GM18508 (cell line): ENCODE measurements around the gene CPNE6.

Experiments used
- ATAC-seq: cut with Tn5 transposase; IDR thresholded peaks from one replicate; pipeline ENCODE4 v1.9.1; 2021; ENCODE audit warnings: moderate number of reproducible peaks; ENCODE audit not compliant: insufficient read depth, unreplicated experiment

The CPNE6 gene

DNA sequence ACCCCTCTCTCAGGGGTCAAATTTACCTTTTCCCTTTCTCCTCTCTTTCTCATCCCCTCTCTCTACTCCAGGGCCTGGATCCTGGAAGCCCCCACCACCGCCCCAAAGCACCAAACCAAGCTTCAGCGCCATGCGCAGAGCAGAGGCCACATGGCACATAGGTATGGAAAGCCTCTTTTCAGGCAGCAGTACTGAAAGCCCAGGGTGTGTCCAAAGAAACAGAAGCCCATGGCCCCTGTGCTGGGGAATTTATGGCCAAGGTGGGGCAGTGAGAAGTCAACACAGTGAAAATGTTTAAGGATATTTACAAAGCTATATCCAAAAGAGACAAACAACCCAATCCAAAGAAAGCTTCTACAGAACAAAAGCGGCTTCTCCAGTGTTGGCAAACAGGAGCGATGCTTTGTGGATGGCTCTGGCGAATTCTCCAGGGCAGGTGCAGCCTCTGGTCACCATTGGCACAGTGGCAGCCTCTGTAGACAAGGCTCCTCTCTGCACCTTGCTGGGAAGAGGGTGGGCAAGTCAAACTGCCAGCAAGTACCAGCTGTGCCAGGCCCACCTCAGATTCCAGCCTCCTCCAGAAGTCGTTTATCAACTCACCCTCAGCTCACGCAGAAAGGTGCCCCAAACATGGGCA is 4.7 kb upstream of the CPNE6 start:
- no peak for ATAC-seq

GRCh38 chr14:24067133-24068082 is 4.0 kb upstream of the CPNE6 start:
- no peak for ATAC-seq

DNA sequence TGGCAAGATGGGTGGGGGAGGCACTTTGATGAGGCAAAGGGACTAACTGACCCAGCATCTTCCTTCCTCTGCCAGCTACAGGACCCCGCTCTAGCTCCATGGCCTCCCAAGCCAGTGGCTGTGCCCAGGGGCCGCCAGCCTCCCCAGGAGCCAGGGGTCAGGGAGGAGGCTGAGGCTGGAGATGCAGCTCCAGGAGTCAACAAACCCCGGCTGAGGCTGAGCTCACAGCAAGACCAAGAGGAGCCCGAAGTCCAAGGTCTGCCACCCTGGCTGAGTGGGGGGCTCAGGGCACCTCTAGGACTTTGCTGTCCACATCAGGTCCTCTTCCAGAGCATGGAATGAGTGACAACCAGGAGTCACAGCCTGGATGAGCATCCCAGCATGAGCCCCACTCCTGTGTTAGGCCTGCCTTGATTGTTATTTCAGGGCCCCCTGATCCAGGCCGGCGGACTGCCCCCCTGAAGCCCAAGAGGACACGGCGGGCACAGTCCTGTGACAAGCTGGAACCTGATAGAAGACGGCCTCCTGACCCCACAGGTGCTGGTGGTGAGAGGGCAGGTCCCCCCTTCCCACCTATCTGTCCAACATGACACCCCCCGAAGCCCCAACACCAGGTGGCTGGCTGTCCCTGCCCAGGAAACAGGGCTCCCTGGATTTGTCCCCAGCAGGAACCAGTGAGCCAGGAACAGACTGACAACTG is 2.5 kb upstream of the CPNE6 start:
- ATAC-seq: no peak

DNA sequence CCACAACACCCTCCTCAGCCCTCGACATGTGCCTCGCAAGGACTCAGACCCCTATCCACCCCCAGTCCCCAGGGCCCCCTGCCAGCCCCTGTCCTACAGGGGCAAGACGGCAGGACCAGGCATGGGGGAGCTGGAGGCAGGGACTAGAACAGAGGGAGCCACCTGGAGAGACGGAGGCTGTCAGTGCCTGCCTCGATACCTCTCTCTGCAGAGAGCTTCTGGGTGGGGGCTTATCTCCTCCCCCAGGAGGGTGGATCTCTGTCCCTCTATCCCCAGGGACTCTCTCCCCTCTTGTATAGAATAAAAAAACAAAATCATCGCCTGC is 2.0 kb upstream of the CPNE6 start:
- ATAC-seq: no peak

GRCh38 chr14:24070285-24071143 is 848 bp upstream of the CPNE6 start:
- ATAC-seq: no peak

DNA sequence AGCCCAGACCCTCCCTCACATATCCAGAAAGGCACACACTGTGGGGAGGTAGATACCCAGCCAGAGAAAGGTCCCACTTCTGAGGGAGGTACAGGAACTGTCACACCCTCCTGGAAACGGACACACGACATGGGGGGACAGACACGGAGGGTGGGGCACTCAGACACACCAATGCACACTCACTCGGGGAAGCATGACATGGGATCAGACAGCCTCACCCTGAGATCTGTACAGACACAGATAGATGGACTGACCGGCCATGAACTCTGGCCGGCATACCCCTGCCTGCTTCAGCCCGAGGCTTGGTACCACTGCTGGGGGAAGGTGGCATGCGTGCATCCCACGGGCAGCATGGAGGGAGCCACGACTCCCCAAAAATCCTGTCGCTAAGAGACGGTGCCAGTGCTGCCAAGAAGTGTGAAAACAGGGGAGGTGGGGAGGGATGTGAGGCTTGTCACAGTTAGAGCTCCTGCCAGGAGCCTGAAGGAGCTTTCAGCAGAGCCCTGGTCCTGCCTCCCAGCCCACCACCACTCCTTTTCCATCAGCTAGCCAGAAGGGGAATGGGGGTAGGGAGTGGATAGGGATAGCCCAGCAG is 571 bp downstream of the CPNE6 start:
- ATAC-seq: no peak

DNA sequence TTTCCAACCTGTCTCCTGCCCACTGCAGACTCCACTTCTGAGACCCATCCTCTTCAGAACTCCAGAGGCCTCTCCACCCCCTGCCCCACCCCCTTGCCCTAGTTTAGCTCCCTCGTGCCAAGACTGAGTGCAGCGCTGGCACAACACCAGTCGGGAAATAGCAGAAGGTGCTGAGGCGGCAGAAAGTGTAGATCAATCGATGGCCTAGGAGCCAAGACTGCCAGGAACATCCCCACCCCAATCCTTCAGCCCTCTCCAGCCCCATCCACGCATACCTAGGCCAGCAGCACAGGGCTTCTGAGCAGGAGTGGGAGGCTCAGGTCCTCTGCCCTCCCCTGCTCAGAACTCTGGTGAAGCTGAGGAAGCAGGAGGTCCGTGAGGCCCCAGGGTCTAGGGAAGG is 1.1 kb downstream of the CPNE6 start:
- ATAC-seq: no peak

DNA sequence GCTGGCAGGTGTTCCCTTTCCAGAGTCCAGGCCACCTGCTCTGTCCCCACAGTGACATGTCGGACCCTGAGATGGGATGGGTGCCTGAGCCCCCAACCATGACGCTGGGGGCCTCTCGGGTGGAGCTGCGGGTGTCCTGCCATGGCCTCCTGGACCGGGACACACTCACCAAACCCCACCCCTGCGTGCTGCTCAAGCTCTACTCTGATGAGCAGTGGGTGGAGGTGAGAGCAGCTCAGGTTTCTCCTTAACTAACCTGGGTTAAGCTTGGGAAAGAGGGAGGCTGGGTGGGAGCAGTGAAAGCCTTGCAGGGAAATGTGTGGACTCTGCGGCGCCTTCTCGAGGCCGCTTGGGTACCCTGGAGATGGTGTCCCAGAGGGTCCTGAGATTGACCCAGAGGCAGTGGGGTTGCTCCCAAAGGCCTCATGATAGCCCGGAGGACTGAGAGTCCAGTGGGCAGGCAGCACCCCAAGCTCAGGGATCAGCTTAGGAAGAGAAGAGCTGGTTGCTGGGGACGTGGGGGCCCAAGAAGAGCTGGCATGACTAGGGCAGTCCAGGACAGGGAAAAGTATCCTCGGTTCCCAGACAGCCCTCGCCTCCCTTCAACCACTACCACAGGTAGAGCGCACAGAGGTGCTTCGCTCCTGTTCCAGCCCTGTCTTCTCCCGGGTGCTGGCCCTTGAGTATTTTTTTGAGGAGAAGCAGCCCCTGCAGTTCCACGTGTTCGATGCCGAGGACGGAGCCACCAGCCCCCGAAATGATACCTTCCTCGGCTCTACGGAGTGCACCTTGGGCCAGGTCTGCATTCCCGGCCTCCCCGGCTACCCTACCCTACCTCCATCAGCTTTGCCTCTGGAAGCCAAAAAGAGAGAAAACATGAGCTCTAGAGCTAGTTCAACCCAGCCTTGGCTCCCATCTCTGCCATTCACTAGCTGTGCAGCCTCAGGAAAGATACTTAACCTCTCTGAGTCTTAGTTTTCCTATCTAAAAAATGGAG is 1.8 kb downstream of the CPNE6 start:
- ATAC-seq: no peak

DNA sequence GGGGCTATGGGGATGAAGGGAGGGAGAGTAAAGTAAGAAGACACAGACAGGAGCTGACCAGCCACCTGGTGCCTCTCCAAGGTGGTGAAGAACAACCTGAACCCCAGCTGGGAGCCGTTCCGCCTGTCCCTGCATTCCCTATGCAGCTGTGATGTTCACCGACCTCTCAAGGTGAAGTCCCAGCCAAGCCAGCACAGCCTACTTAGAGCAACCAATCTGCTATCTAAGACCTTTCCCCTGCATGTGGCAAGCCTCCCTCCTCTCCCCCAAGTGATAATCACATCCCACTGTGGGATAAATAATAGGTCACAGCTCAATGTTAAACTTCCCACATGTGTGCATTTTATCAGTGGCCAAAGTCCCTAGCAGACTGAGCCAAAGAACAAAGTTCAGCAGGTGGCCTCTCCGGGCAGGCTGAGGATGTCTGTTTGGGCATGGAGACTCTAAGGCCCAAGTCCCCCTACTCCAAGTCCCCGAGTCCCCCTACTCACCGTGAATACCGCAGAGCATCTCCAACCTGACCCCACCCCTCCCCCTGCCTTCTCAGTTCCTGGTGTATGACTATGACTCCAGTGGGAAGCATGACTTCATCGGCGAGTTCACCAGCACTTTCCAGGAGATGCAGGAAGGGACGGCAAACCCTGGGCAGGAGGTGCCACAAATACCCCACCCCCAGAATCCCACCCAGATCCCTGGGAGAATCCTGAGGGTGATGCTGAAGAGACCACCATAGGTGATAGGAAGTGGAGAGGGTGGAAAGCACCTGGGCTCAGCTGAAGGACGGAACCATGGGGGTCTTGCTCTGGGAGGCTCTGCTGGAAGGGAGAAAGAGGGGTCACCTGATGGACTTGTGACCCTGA is 3.5 kb downstream of the CPNE6 start:
- ATAC-seq: no peak

- ATAC-seq: no peak
Measured at GRCh38 chr14:24075485-24076301, 4.3 kb downstream of the CPNE6 start.

DNA sequence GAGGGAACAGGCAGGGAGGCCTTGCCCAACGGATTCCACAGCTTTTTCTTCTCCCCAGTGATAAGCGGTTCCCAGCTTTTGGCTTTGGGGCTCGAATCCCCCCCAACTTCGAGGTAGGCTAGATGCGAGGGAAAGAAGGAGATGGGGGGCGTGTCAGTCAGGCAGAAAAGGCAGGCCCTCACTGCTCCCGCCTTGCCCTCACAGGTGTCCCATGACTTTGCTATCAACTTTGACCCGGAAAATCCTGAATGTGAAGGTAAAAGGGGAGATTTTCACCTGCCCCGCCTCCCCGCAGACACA is 4.9 kb downstream of the CPNE6 start:
- ATAC-seq: no peak

GRCh38 chr14:24077086-24077485 is 5.7 kb downstream of the CPNE6 start:
- no peak for ATAC-seq

DNA sequence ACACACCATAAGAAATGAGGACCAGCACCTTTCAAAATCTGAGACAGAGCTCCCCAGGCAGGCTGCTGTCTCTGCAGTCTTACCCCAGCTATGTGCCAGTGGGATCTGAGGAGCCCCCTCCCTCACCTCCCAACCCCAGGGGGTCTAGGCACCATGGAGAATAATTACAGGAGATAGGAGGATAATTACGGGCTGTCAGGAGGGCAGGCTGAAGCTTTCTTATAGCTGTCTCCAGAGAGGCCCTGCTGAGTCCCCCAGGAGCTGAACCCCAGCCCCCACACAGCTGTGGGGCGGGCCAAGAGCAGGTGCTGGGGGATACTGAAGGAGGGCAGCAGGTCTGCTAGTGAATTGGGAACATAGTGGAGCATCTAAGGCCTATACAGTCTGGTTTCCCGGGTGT is 6.8 kb downstream of the CPNE6 start:
- ATAC-seq: no peak

DNA sequence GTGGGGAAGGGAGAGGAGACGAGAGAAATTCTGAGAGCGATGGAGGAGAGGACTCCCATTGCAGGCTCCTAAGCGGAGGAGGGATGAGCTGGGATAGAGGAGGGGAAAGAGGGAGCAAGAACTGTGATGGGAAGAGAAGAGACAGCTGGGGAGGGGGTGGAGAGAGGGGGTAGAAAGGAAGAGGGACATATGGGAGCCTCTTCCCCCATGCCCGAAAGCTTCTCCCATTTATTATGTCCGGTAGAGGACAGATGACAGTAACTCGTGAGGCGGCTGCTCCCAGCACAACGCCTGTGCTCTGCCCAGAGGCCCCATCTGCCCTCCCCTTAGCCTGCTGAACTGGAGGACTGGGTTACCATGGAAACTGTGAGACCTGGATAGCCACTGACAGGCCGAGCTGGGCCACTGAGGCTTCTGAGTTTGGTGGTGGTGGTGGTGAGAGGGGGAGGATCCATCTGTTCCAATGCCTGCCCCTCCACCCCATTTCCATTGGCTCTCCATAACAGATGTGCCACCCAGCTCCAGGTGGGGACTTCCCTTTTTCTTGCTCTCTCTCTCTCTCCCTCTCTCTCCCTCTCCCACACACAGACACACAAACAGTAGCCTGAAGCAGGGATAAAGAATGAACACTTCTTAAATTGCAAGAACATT is 8.3 kb downstream of the CPNE6 start:
- no peak for ATAC-seq

- no peak for ATAC-seq
Measured at GRCh38 chr14:24080142-24080530, 8.8 kb downstream of the CPNE6 start.

DNA sequence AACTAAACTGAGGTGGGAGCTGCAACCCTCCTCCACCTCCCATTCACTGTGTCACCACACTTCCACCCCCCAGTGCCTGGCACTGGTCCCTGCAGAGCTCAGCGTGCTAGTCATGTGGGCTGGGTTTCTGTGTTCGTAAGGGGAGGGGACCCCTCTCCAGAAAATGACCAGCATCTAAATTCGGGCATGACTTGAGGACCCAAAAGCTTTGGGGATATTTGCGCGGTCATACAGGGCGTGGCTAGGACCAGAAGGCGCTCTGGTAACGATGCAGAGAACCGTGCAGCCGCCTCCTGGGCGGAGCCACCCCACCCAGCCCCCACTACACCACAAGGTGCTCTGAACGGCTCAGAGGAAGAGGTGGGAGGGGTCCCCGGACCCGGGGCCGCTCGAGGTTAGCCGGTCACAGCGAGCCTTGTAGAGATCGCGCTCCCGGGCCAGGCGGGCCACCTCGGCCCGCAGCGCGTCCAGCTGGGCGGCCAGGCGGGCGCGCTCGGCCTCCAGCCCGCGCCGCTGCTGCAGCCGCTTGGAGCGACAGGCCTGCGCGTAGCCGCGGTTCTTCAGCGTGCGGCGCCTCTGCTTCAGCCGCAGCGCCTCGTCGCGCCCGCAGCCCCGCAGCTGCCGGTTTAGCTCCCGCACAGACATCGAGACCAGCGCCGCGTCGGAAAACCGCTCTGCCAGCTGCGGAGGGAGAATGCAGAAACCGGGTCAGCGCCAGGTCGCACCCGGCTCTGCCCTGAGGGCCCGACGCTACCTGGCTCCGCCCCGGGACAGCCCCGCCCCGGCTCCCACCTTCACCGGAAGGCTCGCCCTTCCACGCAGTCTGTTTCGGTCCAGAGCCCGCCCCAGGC is 9.8 kb downstream of the CPNE6 start:
- ATAC-seq: no peak
